HepG2 (cell line): ENCODE data around the gene PDLIM5. TPM values are rescaled to one million over a fixed set of nuclear protein-coding genes. Genes with fewer than 3 reads are reported as not detected.

Experiments used
- ATF4 ChIP-seq, 2 experiments: fragments of 450-650 bp in 1 of 2; sonication (generic) in 1 of 2; formaldehyde crosslinking; IDR thresholded peaks; 2 replicates each; pipeline versions ENCODE4 v1.5.0 to v1.8.0; 2020 to 2022; ENCODE audit warnings: mild to moderate bottlenecking in 1 of 2, missing genetic modification reagents in 1 of 2
- CSRNP2 ChIP-seq: sonication (generic); formaldehyde crosslinking; conservative IDR thresholded peaks from 2 replicates; pipeline ENCODE4 v1.8.0; 2022; ENCODE audit warnings: low read depth, missing genetic modification reagents
- DBP ChIP-seq: sonication (generic); formaldehyde crosslinking; IDR thresholded peaks from 2 replicates; pipeline ENCODE4 v1.4.0; 2020; ENCODE audit warnings: missing genetic modification reagents; ENCODE audit errors: not compliant biosample characterization
- E2F2 ChIP-seq: sonication (generic); formaldehyde crosslinking; IDR thresholded peaks from 2 replicates; pipeline ENCODE4 v1.4.0; 2020; ENCODE audit warnings: missing genetic modification reagents, borderline replicate concordance
- ELF1 ChIP-seq: sonication (generic); formaldehyde crosslinking; IDR thresholded peaks from 2 replicates; pipeline ENCODE4 v1.4.0; 2020; ENCODE audit warnings: missing genetic modification reagents
- MAFK ChIP-seq, 2 experiments: IDR thresholded peaks in 1 of 2; conservative IDR thresholded peaks in 1 of 2; 2 replicates each; pipeline ENCODE4 v1.6.1; 2011; ENCODE audit warnings: improper control_type of control experiment in 2 of 2, low read length in 2 of 2
- MATR3 ChIP-seq: sonication (generic); formaldehyde crosslinking; IDR thresholded peaks from 2 replicates; pipeline ENCODE4 v1.4.0; 2020; ENCODE audit warnings: missing genetic modification reagents
- MED1 ChIP-seq: sonication (generic); formaldehyde crosslinking; IDR thresholded peaks from 2 replicates; pipeline ENCODE4 v1.4.0; 2020; ENCODE audit warnings: missing genetic modification reagents
- MEIS1 ChIP-seq: sonication (generic); formaldehyde crosslinking; IDR thresholded peaks from 2 replicates; pipeline ENCODE4 v1.9.0; 2021; ENCODE audit warnings: mild to moderate bottlenecking, missing genetic modification reagents, moderate library complexity, borderline replicate concordance
- MXI1 ChIP-seq: IDR thresholded peaks from 3 replicates; pipeline ENCODE4 v1.6.1; 2012; ENCODE audit warnings: low read depth, low read length, inconsistent platforms, borderline replicate concordance
- PHB2 ChIP-seq: fragments of 450-650 bp; IDR thresholded peaks from 2 replicates; pipeline ENCODE4 v1.6.1; 2018; ENCODE audit not compliant: partially characterized antibody
- RBM39 ChIP-seq: fragments of 200-400 bp; formaldehyde crosslinking; IDR thresholded peaks from one replicate; pipeline ENCODE4 v1.6.1; 2018; ENCODE audit warnings: antibody characterized with exemption, mild to moderate bottlenecking, low read depth, low read length; ENCODE audit not compliant: poor library complexity, severe bottlenecking
- SAP130 ChIP-seq: IDR thresholded peaks from 2 replicates; pipeline ENCODE4 v1.6.1; 2016; ENCODE audit warnings: low read depth
- THAP11 ChIP-seq: IDR thresholded peaks from 2 replicates; pipeline ENCODE4 v1.6.1; 2016; ENCODE audit warnings: missing biosample characterization, missing genetic modification reagents
- ZHX1 ChIP-seq: sonication (generic); formaldehyde crosslinking; IDR thresholded peaks from 2 replicates; pipeline ENCODE4 v1.8.1; 2022; ENCODE audit warnings: low read depth, mild to moderate bottlenecking, missing genetic modification reagents
- ZNF326 ChIP-seq: sonication (generic); formaldehyde crosslinking; IDR thresholded peaks from 2 replicates; pipeline ENCODE4 v1.4.0; 2020; ENCODE audit warnings: missing genetic modification reagents, borderline replicate concordance
- ZNF367 ChIP-seq: sonication (generic); formaldehyde crosslinking; IDR thresholded peaks from 2 replicates; pipeline ENCODE4 v1.4.0; 2020; ENCODE audit warnings: missing genetic modification reagents, borderline replicate concordance
- ZNF574 ChIP-seq: sonication (generic); formaldehyde crosslinking; IDR thresholded peaks from 2 replicates; pipeline ENCODE4 v1.4.0; 2020; ENCODE audit warnings: missing genetic modification reagents
- ZSCAN22 ChIP-seq: sonication (generic); formaldehyde crosslinking; IDR thresholded peaks from 2 replicates; pipeline ENCODE4 v1.4.0; 2020; ENCODE audit warnings: mild to moderate bottlenecking, missing genetic modification reagents
- polyA plus RNA-seq, 8 experiments: library from polyadenylated mRNA; depleted of rRNA in 3 of 8; stranded (reverse) in 7 of 8; unstranded in 1 of 8; fragments of >200 nt; fragmentation: Illumina TruSeq in 4 of 8; extraction: Trizol in 4 of 8; gene quantifications; 2 replicates each; pipeline versions ENCODE4 v1.2.1 to v1.2.3, GENCODE V29; 2011 to 2016; ENCODE audit warnings: low read depth in 4 of 8, missing spikeins in 1 of 8, mixed read lengths in 1 of 8; ENCODE audit not compliant: insufficient read depth in 1 of 8
- total RNA-seq, 5 experiments: library from RNA; depleted of rRNA; stranded (reverse); fragments of >200 nt; fragmentation: Illumina TruSeq; extraction: Trizol; gene quantifications; 2 replicates each; pipeline ENCODE4 v1.2.3, GENCODE V29; 2016; ENCODE audit warnings: low read depth in 1 of 5

The PDLIM5 gene
- total and polyA plus RNA-seq, 2 of the 13 experiments (the other 11 are each of a cell fraction or from before 2014, with no cell fraction given), result 52.8 to 119 TPM

- TF ChIP-seq ZHX1 (CRISPR knock-in tag) (no peak), ZNF367 (CRISPR knock-in tag) (no peak), MEIS1 (CRISPR knock-in tag) (no peak), RBM39 (no peak), ZNF574 (CRISPR knock-in tag) (no peak), THAP11 (CRISPR knock-in tag) (0 out of 2 replicates have a peak, but pooled peaks have one; percentile 36), MATR3 (CRISPR knock-in tag) (no peak), SAP130 (0 out of 2 replicates have a peak, but pooled peaks have one; percentile 32), ELF1 (no peak), PHB2 (no peak), ZSCAN22 (CRISPR knock-in tag) (no peak), MXI1 (no peak), CSRNP2 (CRISPR knock-in tag) (no peak), ATF4 (CRISPR knock-in tag; IDR thresholded peaks at IDR 0.05) (peak in 1 of 2 experiments; percentile 26; a peak in 1 of 4 replicates), MAFK (conservative IDR thresholded peaks at IDR 0.05 in 1 of 2, IDR thresholded peaks at IDR 0.05 in 1 of 2; ENCODE audit: low read length in 2 of 2) (peak; percentile 32 to 36; a peak in 1 of 4 replicates), MED1 (peak; percentile 70), ZNF326 (no peak), DBP (CRISPR knock-in tag) (no peak), E2F2 (no peak)
These were observed 41.0 kb upstream of the PDLIM5 start (continued) for GRCh38 chr4:94410678-94411206.
